ENCODE results near the gene SLC6A6. TPM values are rescaled to one million over a fixed set of nuclear protein-coding genes. Genes with fewer than 3 reads are reported as not detected.

The SLC6A6 gene
- total RNA-seq, 1 experiment from 2014 or later: 72.6 TPM

DNA sequence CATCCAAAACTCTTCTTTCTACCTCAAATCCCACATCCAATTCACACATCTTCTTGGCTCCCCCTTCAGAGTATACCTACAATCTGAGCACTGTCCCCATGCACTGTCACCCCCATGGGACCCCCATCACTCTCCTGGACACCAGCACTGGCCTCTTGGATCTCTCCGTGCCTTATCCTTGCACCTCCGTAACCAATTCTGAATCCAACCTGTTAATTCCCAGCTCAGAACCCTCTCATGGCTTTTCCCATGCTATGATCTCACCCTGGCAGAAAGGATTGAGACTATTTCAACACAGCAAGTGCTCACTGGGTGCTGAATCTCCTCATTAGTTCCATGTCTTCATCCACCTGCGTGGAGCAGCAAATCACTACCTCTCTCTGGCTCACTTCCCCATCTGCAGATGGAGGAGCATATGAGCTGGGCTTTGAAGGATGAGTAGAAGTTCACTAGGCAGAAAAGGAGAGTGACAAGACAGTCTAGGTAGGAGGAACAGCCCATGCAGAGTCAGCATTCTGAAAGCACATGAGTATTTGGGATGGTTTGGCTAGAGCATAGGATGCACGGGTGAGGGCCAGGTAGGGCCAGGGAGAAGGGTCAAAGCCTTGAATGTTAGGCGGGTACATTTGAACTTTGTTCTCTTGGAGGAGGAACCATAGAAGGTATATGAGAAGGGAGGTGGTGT, 48.7 kb downstream of the SLC6A6 start:
- Histone ChIP-seq H3T11ph (ENCODE audit: low read length) (no peak overlapping the region), H3K18ac (ENCODE audit: insufficient read length, low read depth, low read length) (no peak overlapping the region), H2BK120ac (ENCODE audit: low read depth, low read length, poor library complexity, severe bottlenecking) (no peak overlapping the region), H2AFZ (ENCODE audit: low read length) (no peak overlapping the region), H4K8ac (replicated peaks; ENCODE audit: insufficient read length, low read depth, low read length) (no peak overlapping the region), H3K79me2 (ENCODE audit: insufficient read depth, low read length) (no peaks in the 10 kb centered on the region), H3K27me3 (ENCODE audit: insufficient read depth, low read length) (no peaks in the 10 kb centered on the region), H3K27ac (ENCODE audit: insufficient read length, low read depth, low read length) (no peak overlapping the region), H3K23me2 (ENCODE audit: insufficient read length, low read depth, low read length, poor library complexity, severe bottlenecking) (no peaks in the 10 kb centered on the region), H4K20me1 (ENCODE audit: control insufficient read depth, insufficient read depth, insufficient read length) (no peaks in the 10 kb centered on the region), H4K91ac (ENCODE audit: insufficient read length, low read depth, low read length) (no peak overlapping the region), H3K23ac (ENCODE audit: insufficient read length, low read depth, low read length) (no peak overlapping the region), H2BK15ac (ENCODE audit: low read depth, low read length) (no peak overlapping the region), H3K9me3 (ENCODE audit: control insufficient read depth, low read depth, low read length) (no peaks in the 10 kb centered on the region), H2BK20ac (ENCODE audit: low read depth, low read length, poor library complexity, severe bottlenecking) (no peak overlapping the region), H3K9ac (ENCODE audit: extremely low read depth, insufficient read length, low read length) (no peak overlapping the region), H3K4me2 (ENCODE audit: insufficient read depth, insufficient read length, low read length) (no peak overlapping the region), H2BK12ac (ENCODE audit: insufficient read length, low read depth, low read length) (no peak overlapping the region), H3K79me1 (ENCODE audit: insufficient read depth, low read depth, low read length, poor library complexity, severe bottlenecking) (no peaks in the 10 kb centered on the region), H3K14ac (ENCODE audit: insufficient read depth, low read length) (no peak overlapping the region), H2AK5ac (ENCODE audit: insufficient read length, low read length) (no peak overlapping the region), H3K4ac (ENCODE audit: low read depth, low read length) (no peak overlapping the region), H3K56ac (ENCODE audit: insufficient read length, low read depth, low read length) (no peak overlapping the region), H2BK5ac (ENCODE audit: insufficient read length, low read length) (no peak overlapping the region), H4K5ac (ENCODE audit: insufficient read length, low read depth, low read length) (no peak overlapping the region), H3K4me1 (ENCODE audit: insufficient read depth, low read length) (no peaks in the 10 kb centered on the region)
- no peak for DNase-seq
- WGBS (ENCODE audit: extremely low coverage, insufficient read length, low lambda C conversion rate): no CpG with 5 or more reads among the region's 5 CpGs
- Mint-ChIP-seq H3K36me3 (ENCODE audit: insufficient read depth in 1 of 3, low read depth in 3 of 3) (peaks cover 51 to 89% (median 52%) of the 10 kb centered on the region in 3 experiments), H3K4me3 (no peak overlapping the region), H3K27ac (peak overlapping the region in 1 of 3 experiments; percentile 69; a peak in 2 of 7 replicates), H3K9me3 (no peaks in the 10 kb centered on the region; a peak in 2 of 5 replicates), H3K4me1 (peaks cover 3 to 4% of the 10 kb centered on the region in 2 experiments; a peak in 2 of 4 replicates), H3K27me3 (ENCODE audit: low read depth) (no peaks in the 10 kb centered on the region)
- TF ChIP-seq CTCF (conservative IDR thresholded peaks at IDR 0.05): no peak

Data from H9 (cell line).